ENCODE data around the gene DSCAM. TPM values are rescaled to one million over a fixed set of nuclear protein-coding genes. Genes with fewer than 3 reads are reported as not detected.

DSCAM gene
- total and polyA plus RNA-seq, 12 donors: under 0.01 to 0.11 (median 0.07) TPM; not detected in 5

- intact Hi-C loops (cut with DNase I): no loop called here
- Histone ChIP-seq H3K27me3 (no peaks in the 10 kb centered on the region), H3K9me3 (replicated peaks in 1 of 3) (no peaks in the 10 kb centered on the region), H3K27ac (no peak overlapping the region), H3K4me1 (replicated peaks in 1 of 2) (no peaks in the 10 kb centered on the region), H3K4me3 (no peak overlapping the region), H3K36me3 (replicated peaks in 1 of 2) (no peaks in the 10 kb centered on the region)
- TF ChIP-seq POLR2A (IDR thresholded peaks at IDR 0.05) (no peak), CTCF (IDR thresholded peaks at IDR 0.05) (no peak)
- WGBS, 4 donors: 81 to 90% (median 85%) methylated on average over 6 of the region's 6 CpGs
- no peak for DNase-seq
These were observed 212.8 kb downstream of the DSCAM start for GRCh38 chr21:40634141-40634540.

- H3K36me3 ChIP-seq (replicated peaks in 1 of 2): no peaks in the 10 kb centered on the region
- no peaks in the 10 kb centered on the region for H3K4me1 ChIP-seq (replicated peaks in 1 of 2)
- H3K4me3 ChIP-seq: no peak overlapping the region
- intact Hi-C loops (cut with DNase I): no loop called here
- H3K27ac ChIP-seq: no peak overlapping the region
- no peak for TF ChIP-seq POLR2A (IDR thresholded peaks at IDR 0.05)
- TF ChIP-seq CTCF (IDR thresholded peaks at IDR 0.05): no peak
- H3K9me3 ChIP-seq (replicated peaks in 1 of 3): no peaks in the 10 kb centered on the region
- no peak for DNase-seq
- 80 to 86% (median 83%) methylated on average over 9 of the region's 9 CpGs for WGBS, 4 donors
- no peaks in the 10 kb centered on the region for H3K27me3 ChIP-seq
These were observed 213.9 kb downstream of the DSCAM start for GRCh38 chr21:40633048-40633447.

- Histone ChIP-seq H3K4me1 (replicated peaks in 1 of 2) (no peaks in the 10 kb centered on the region), H3K9me3 (replicated peaks in 1 of 3) (no peaks in the 10 kb centered on the region), H3K27me3 (no peaks in the 10 kb centered on the region), H3K27ac (no peak overlapping the region), H3K4me3 (no peak overlapping the region), H3K36me3 (replicated peaks in 1 of 2) (no peaks in the 10 kb centered on the region)
- 54 to 81% (median 60%) methylated on average over 2 of the region's 2 CpGs for WGBS, 4 donors
- intact Hi-C loops (cut with DNase I): no loop called here
- no peak for DNase-seq
- TF ChIP-seq POLR2A (IDR thresholded peaks at IDR 0.05): no peak
- TF ChIP-seq CTCF (IDR thresholded peaks at IDR 0.05): no peak
These were observed 215.7 kb downstream of the DSCAM start for GRCh38 chr21:40631211-40631610.

- no peak for DNase-seq
- TF ChIP-seq CTCF (IDR thresholded peaks at IDR 0.05): no peak
- no peak for TF ChIP-seq POLR2A (IDR thresholded peaks at IDR 0.05)
- intact Hi-C loops (cut with DNase I): no loop called here
These were observed 221.0 kb downstream of the DSCAM start for GRCh38 chr21:40625991-40626390.

More at GRCh38 chr21:40625991-40626390, 221.0 kb downstream of the DSCAM start:
- no peaks in the 10 kb centered on the region for H3K9me3 ChIP-seq (replicated peaks in 1 of 3)
- H3K36me3 ChIP-seq (replicated peaks in 1 of 2): no peaks in the 10 kb centered on the region
- no peaks in the 10 kb centered on the region for H3K4me1 ChIP-seq (replicated peaks in 1 of 2)
- H3K27ac ChIP-seq: no peak overlapping the region
- 85 to 90% (median 88%) methylated on average over 3 of the region's 3 CpGs for WGBS, 4 donors
- no peaks in the 10 kb centered on the region for H3K27me3 ChIP-seq
- H3K4me3 ChIP-seq: no peak overlapping the region
